DND-41 (cell line): ENCODE data around the gene PDE6G.

Source experiments
- ATAC-seq: fragments of 200-7000 bp; cut with Tn5 transposase; 3 replicates; pipeline ENCODE4 v1.9.1; 2021; ENCODE audit warnings: low read depth; ENCODE audit not compliant: insufficient read depth
- DNase-seq: peaks from one replicate; pipeline ENCODE4 v3.0.0-alpha.2; 2020
- H2AFZ ChIP-seq: 2 replicates; pipeline ENCODE4 v1.6.0; 2012; ENCODE audit warnings: low read depth, low read length
- H3K27ac ChIP-seq: 2 replicates; pipeline ENCODE4 v1.5.1; 2012; ENCODE audit warnings: low read length, inconsistent platforms
- H3K27me3 ChIP-seq: fragments of 200-600 bp; sonication (generic); 2 replicates; pipeline ENCODE4 v1.6.0; 2012; ENCODE audit warnings: low read length, mild to moderate bottlenecking, inconsistent platforms; ENCODE audit not compliant: insufficient read depth, poor library complexity
- H3K36me3 ChIP-seq: 2 replicates; pipeline ENCODE4 v1.5.1; 2012; ENCODE audit warnings: low read length, inconsistent platforms; ENCODE audit not compliant: insufficient read depth
- H3K4me1 ChIP-seq: 2 replicates; pipeline ENCODE4 v1.5.1; 2012; ENCODE audit warnings: mild to moderate bottlenecking, low read length; ENCODE audit not compliant: insufficient read depth
- H3K4me2 ChIP-seq: 2 replicates; pipeline ENCODE4 v1.6.0; 2012; ENCODE audit warnings: mild to moderate bottlenecking, moderate library complexity, low read length, inconsistent platforms; ENCODE audit not compliant: insufficient read depth
- H3K4me3 ChIP-seq, 2 experiments: fragments of 200-600 bp in 1 of 2; shearing (Covaris generic) in 1 of 2; 2 replicates each; pipeline ENCODE4 v1.5.1; 2012 to 2016; ENCODE audit warnings: inconsistent platforms in 2 of 2, low read length in 2 of 2, mild to moderate bottlenecking in 2 of 2, low read depth in 1 of 2, moderate library complexity in 1 of 2
- H3K79me2 ChIP-seq: 2 replicates; pipeline ENCODE4 v1.6.0; 2012; ENCODE audit warnings: low read length, inconsistent platforms; ENCODE audit not compliant: insufficient read depth
- H3K9ac ChIP-seq: 2 replicates; pipeline ENCODE4 v1.6.0; 2012; ENCODE audit warnings: low read depth, mild to moderate bottlenecking, inconsistent platforms, low read length, moderate library complexity
- H3K9me3 ChIP-seq: 2 replicates; pipeline ENCODE4 v1.5.1; 2012; ENCODE audit warnings: low read length, moderate library complexity, mild to moderate bottlenecking, inconsistent platforms; ENCODE audit not compliant: insufficient read depth, severe bottlenecking
- H4K20me1 ChIP-seq: 2 replicates; pipeline ENCODE4 v1.6.0; 2012; ENCODE audit warnings: low read length; ENCODE audit not compliant: insufficient read depth
- EZH2 ChIP-seq: IDR thresholded peaks from 3 replicates; pipeline ENCODE4 v1.6.1; 2012; ENCODE audit warnings: borderline replicate concordance, low read depth, mild to moderate bottlenecking, moderate library complexity, low read length, inconsistent platforms; ENCODE audit not compliant: severe bottlenecking
- TF ChIP-seq, protein P1 (sequence below): IDR thresholded peaks from 2 replicates; pipeline ENCODE4 v1.5.1; 2012; ENCODE audit warnings: borderline replicate concordance, low read length, moderate library complexity, mild to moderate bottlenecking; ENCODE audit not compliant: poor library complexity, severe bottlenecking; ENCODE audit errors: extremely low read depth

Gene PDE6G

DNA sequence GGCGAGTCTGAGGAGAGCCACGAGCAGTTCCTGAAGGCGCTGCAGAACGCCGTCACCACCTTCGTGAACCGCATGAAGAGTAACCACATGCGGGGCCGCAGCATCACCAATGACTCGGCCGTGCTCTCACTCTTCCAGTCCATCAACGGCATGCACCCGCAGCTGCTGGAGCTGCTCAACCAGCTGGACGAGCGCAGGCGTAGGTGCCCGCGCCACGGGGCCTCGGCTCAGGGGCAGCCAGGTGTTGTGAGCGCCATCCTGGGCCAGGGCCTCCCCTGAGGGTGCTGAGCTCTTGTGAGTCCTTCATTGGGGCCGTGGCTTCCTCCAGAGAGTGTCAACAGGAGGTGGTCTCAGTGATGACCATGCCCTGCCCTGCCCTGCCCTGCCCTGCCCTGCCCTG is 39.5 kb upstream of the PDE6G start:
- H3K9me3 ChIP-seq, result no peaks in the 10 kb centered on the region
- H3K9ac ChIP-seq, result no peak overlapping the region
- no peak overlapping the region for H3K27ac ChIP-seq
- peaks cover 51% of the 10 kb centered on the region for H4K20me1 ChIP-seq
- H3K4me3 ChIP-seq, result no peak overlapping the region
- no peak for ATAC-seq
- peaks cover 27% of the 10 kb centered on the region for H3K79me2 ChIP-seq
- H3K27me3 ChIP-seq, result no peaks in the 10 kb centered on the region
- H3K4me2 ChIP-seq, result no peak overlapping the region
- peaks cover 6% of the 10 kb centered on the region for H3K4me1 ChIP-seq
- H2AFZ ChIP-seq, result no peak overlapping the region
- H3K36me3 ChIP-seq, result peaks cover 85% of the 10 kb centered on the region
- TF ChIP-seq, protein P1, sequence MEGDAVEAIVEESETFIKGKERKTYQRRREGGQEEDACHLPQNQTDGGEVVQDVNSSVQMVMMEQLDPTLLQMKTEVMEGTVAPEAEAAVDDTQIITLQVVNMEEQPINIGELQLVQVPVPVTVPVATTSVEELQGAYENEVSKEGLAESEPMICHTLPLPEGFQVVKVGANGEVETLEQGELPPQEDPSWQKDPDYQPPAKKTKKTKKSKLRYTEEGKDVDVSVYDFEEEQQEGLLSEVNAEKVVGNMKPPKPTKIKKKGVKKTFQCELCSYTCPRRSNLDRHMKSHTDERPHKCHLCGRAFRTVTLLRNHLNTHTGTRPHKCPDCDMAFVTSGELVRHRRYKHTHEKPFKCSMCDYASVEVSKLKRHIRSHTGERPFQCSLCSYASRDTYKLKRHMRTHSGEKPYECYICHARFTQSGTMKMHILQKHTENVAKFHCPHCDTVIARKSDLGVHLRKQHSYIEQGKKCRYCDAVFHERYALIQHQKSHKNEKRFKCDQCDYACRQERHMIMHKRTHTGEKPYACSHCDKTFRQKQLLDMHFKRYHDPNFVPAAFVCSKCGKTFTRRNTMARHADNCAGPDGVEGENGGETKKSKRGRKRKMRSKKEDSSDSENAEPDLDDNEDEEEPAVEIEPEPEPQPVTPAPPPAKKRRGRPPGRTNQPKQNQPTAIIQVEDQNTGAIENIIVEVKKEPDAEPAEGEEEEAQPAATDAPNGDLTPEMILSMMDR, result no peak
- no peak for TF ChIP-seq EZH2
- no peak for DNase-seq

DNA sequence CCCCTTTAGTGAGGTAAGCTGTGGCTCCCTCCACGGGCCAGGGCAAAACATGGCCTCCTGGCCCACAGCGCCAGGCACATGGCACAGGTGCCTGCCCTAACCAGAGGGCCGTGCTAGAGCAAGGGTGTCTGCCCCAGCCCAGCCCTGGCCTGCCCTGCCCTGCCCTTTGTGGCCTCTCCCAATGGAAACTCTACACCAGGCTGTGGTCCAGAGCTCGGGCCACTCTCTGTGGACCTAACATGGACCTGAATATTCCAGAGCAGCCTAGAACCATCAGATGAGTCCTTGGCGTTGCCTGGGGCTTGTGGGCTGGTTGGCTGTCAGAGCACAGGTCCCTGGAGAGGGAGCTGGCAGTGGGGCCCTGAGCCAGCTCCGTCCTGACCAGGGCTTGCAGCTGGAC is 38.9 kb upstream of the PDE6G start:
- H3K4me2 ChIP-seq, result no peak overlapping the region
- no peak for DNase-seq
- H3K36me3 ChIP-seq, result peaks cover 87% of the 10 kb centered on the region
- peaks cover 53% of the 10 kb centered on the region; the same call in 1 of the 2 replicates for H4K20me1 ChIP-seq
- no peak overlapping the region for H3K27ac ChIP-seq
- no peaks in the 10 kb centered on the region for H3K9me3 ChIP-seq
- H2AFZ ChIP-seq, result no peak overlapping the region
- H3K9ac ChIP-seq, result no peak overlapping the region
- H3K4me1 ChIP-seq, result peaks cover under 1% of the 10 kb centered on the region; the same call in 1 of the 2 replicates
- no peaks in the 10 kb centered on the region for H3K27me3 ChIP-seq
- H3K4me3 ChIP-seq, result no peak overlapping the region
- H3K79me2 ChIP-seq, result peaks cover 21% of the 10 kb centered on the region
- no peak for ATAC-seq
- TF ChIP-seq, protein P1, result no peak
- no peak for TF ChIP-seq EZH2

DNA sequence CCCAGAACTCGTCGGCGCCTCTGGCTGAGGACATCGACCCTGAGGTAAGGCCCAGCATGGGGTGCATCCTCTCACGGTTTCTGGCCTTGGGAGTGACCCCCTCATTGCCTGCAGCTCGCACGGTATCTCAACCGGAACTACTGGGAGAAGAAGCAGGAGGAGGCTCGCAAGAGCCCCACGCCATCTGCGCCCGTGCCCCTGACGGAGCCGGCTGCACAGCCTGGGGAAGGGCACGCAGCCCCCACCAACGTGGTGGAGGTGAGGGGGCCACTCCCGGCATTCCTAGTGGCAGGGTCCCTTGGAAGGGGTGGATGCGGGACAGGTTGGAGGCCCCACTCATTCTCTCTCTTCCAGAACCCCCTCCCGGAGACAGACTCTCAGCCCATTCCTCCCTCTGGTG is 38.5 kb upstream of the PDE6G start:
- no peak overlapping the region for H3K9ac ChIP-seq
- H3K4me2 ChIP-seq, result no peak overlapping the region
- no peak for DNase-seq
- TF ChIP-seq EZH2, result no peak
- TF ChIP-seq, protein P1, result no peak
- H3K4me3 ChIP-seq, result no peak overlapping the region
- no peak overlapping the region for H2AFZ ChIP-seq
- no peak overlapping the region for H3K27ac ChIP-seq
- H3K36me3 ChIP-seq, result peaks cover 91% of the 10 kb centered on the region
- peaks cover 57% of the 10 kb centered on the region; the same call in 1 of the 2 replicates for H4K20me1 ChIP-seq
- H3K27me3 ChIP-seq, result no peaks in the 10 kb centered on the region
- ATAC-seq, result no peak
- H3K79me2 ChIP-seq, result peaks cover 21% of the 10 kb centered on the region
- H3K4me1 ChIP-seq, result no peaks in the 10 kb centered on the region
- H3K9me3 ChIP-seq, result no peaks in the 10 kb centered on the region
